ENCODE results near the gene CCDC124. TPM values are rescaled to one million over a fixed set of nuclear protein-coding genes. Genes with fewer than 3 reads are reported as not detected.

Gene CCDC124
- total RNA-seq, 1 donor from 2014 or later, result 77.4 TPM

- no peaks in the 10 kb centered on the region for H3K9me3 Mint-ChIP-seq (ENCODE audit: low read depth)
- H3K36me3 Mint-ChIP-seq (ENCODE audit: low read depth), result no peaks in the 10 kb centered on the region
- H3K4me1 Mint-ChIP-seq (ENCODE audit: low read depth), result peaks cover 14% of the 10 kb centered on the region
- H3K4me3 Mint-ChIP-seq (ENCODE audit: unreplicated experiment), result no peak overlapping the region
- no peak for DNase-seq (ENCODE audit: low spot score)
- no peak overlapping the region for H3K27ac Mint-ChIP-seq (ENCODE audit: unreplicated experiment)
- TF ChIP-seq CTCF (IDR thresholded peaks at IDR 0.05), result no peak
- H3K27me3 Mint-ChIP-seq (ENCODE audit: low read depth), result no peaks in the 10 kb centered on the region
Observed at GRCh38 chr19:17937371-17937900, 4.6 kb downstream of the CCDC124 start.

- Mint-ChIP-seq H3K9me3 (ENCODE audit: low read depth) (no peaks in the 10 kb centered on the region), H3K4me3 (ENCODE audit: unreplicated experiment) (no peak overlapping the region), H3K27me3 (ENCODE audit: low read depth) (no peaks in the 10 kb centered on the region), H3K36me3 (ENCODE audit: low read depth) (no peaks in the 10 kb centered on the region), H3K4me1 (ENCODE audit: low read depth) (peaks cover 10% of the 10 kb centered on the region), H3K27ac (ENCODE audit: unreplicated experiment) (peak overlapping the region; percentile 17)
- peak; percentile 91 for TF ChIP-seq CTCF (IDR thresholded peaks at IDR 0.05)
- no peak for DNase-seq (ENCODE audit: low spot score)
Observed at GRCh38 chr19:17938092-17938845, 5.5 kb downstream of the CCDC124 start.

GRCh38 chr19:17942181-17942580 is 9.4 kb downstream of the CCDC124 start:
- Mint-ChIP-seq H3K36me3 (ENCODE audit: low read depth) (no peaks in the 10 kb centered on the region), H3K9me3 (ENCODE audit: low read depth) (no peaks in the 10 kb centered on the region), H3K27ac (ENCODE audit: unreplicated experiment) (no peak overlapping the region), H3K4me1 (ENCODE audit: low read depth) (peaks cover 3% of the 10 kb centered on the region), H3K27me3 (ENCODE audit: low read depth) (no peaks in the 10 kb centered on the region), H3K4me3 (ENCODE audit: unreplicated experiment) (no peak overlapping the region)
- no peak for TF ChIP-seq CTCF (IDR thresholded peaks at IDR 0.05)
- no peak for DNase-seq (ENCODE audit: low spot score)

- peaks cover 7% of the 10 kb centered on the region for H3K4me1 Mint-ChIP-seq (ENCODE audit: low read depth)
- no peaks in the 10 kb centered on the region for H3K27me3 Mint-ChIP-seq (ENCODE audit: low read depth)
- no peak overlapping the region for H3K4me3 Mint-ChIP-seq (ENCODE audit: unreplicated experiment)
- no peak for DNase-seq (ENCODE audit: low spot score)
- no peak overlapping the region for H3K27ac Mint-ChIP-seq (ENCODE audit: unreplicated experiment)
- no peaks in the 10 kb centered on the region for H3K36me3 Mint-ChIP-seq (ENCODE audit: low read depth)
- TF ChIP-seq CTCF (IDR thresholded peaks at IDR 0.05), result no peak
- no peaks in the 10 kb centered on the region for H3K9me3 Mint-ChIP-seq (ENCODE audit: low read depth)
Observed at GRCh38 chr19:17942582-17943273, 9.9 kb downstream of the CCDC124 start.
